ENCODE data around the gene TARBP1.
"Not testable (repeated sequence)": the region's sequence is repeated elsewhere in the genome, so short reads cannot be mapped to it uniquely, and the experiment has no call there.

The TARBP1 gene

DNA sequence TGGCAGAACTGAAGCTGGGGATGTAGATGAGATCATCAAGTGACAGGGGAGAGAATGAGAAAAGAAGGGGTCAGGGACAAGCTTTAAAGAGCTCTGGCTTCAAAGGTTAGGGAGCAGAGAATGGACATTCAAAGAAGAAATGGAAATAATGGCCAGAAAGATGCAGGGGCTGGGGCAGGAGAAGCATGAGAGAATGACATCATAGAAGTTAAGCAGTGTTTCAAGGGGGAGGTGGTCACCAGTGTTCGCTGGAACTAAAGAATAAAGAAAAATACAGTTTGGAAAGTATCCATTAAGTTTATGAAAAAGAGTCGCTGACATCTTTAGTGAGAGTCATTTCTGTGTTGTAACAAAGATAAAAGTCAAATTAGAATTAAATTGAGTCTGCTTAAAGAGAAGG, 44.3 kb downstream of the TARBP1 start:
- DNase-seq (ENCODE audit: low read depth), result no peak

DNA sequence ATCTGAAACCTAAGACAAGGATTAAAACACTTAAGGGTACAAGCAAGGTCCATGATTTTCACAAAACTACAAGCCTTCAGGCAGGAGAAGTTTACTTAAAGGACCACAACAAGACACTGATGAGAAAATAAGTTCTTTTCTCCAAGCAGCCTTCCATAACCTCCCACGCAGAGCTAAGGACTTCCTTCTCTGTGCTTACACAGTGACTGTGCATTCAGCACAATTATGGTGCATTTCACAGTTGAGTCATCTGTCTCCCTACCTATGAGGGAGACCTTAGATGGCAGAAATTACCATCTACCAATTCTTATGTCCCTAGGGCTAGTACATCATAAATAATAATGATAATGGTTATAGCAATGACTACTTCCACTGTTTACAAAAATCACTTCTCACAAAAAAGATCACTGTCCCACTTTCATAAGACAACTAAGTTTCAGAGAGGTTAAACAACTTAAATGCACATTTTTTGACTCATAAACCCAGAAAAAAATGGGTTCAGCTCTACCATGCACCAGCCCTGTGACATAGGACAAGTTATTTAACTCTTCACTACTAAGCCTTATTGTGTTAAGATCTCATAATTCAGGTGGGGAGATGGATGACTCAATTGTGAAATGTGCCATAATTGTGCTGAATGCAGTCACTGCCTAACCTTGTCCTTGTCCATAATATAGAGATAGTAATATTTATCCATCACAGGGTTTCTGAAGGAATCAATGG, 45.3 kb downstream of the TARBP1 start:
- DNase-seq (ENCODE audit: low read depth), result no peak

DNA sequence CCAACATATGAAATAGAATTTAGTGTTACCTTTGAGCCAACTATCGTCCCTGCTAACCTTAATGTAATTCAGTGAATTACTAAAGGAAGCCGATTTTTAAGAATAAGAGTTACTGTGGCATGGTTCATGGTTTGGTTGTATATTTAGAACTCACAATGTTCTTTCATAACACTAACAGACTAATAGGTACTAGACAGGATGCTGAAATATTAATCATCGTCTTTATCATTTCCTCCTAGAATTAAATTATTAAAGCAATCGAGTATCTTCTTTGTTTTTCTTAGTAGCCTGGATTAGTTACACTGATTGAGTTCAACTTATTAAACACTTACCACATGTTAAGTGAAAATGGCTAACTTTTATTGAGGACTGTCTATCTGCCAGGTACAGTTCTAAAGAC, 47.7 kb downstream of the TARBP1 start:
- no peak for DNase-seq (ENCODE audit: low read depth)

DNA sequence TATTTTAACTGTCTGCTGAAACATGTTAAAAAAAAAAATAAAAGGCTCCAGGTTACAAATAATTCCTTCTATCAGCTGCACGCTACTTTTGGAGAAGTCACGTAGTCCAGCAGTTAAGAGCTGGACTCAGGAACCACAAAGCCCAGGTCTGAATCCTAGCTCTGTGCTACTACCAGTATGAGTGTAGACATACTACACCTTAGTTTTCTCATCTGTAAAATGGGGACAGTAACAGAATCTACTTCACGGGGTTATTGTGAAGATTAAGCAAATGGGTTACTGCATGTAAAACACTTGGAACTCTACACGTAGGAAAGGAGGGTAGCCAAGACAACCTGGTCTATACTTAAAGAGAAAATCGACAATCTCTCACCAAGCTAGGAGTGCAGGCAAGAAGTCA, 48.3 kb downstream of the TARBP1 start:
- DNase-seq (ENCODE audit: low read depth), result no peak

DNA sequence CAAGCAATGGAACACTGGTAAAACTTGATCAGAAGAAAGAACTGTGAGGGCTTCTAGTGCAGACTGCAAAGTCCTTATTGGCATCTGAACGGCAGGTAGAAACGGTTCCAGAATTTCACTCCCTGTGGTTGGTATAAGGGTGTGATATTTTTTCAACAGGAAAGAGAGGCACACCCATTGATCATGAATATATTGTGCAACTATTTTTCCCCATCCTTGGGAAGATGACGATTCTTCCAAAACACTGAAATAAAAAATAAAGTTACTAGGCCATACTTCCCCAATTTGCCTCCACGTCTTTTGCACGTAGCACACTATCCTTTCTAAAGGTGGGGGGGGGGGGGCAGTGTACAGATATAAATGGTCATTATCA, 49.6 kb downstream of the TARBP1 start:
- DNase-seq (ENCODE audit: low read depth), result no peak

DNA sequence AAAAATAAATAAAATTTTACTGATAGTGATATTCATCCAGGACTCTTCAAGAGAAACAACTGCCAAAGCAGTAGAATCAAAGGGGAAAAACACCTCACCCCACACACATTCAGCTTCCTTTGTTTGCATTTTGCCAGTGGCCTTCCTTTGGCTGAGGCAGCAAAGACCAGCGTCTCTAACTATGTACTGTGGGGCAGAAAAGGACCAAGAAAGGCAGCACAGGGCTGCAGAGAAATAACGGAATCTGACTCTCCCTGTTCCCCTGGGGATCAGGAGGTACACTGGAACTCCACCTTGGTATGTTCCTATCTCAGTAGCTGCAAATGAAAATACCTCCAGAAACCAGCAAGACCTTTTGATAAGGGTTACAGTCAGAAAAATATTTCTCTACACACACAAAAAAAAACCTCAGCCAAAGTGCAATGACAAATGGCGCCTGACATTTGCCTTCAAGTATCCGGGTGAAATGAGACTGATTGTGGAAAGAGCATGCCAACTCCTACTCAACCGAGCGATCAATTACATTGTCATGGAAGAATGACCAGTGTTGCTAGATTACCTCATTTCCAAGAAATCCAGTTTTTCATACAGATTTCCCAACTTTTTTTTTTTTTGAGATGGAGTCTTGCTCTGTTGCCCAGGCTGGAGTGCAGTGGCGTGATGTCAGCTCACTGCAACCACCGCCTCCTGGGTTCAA, 50.9 kb downstream of the TARBP1 start:
- no peak for DNase-seq (ENCODE audit: low read depth)

DNA sequence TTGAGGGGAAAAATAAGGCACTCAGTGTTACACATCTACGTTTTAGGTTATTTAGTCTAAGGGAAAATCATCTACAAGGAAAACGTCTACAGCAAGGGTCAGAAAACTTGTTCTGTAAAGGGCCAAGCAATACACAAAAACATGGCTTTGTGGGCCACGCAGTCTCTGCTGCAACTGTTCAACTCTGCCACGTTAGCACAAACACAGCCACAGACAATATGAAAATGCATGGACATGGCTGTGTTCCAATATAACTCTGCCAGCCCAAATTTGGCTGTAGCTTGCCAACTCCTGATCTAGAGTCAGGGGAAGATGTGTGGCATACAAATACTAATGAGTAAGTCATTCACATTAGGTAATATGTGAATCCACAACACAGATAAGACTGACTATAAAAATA, 65.0 kb downstream of the TARBP1 start:
- DNase-seq (ENCODE audit: low read depth), result no peak

DNA sequence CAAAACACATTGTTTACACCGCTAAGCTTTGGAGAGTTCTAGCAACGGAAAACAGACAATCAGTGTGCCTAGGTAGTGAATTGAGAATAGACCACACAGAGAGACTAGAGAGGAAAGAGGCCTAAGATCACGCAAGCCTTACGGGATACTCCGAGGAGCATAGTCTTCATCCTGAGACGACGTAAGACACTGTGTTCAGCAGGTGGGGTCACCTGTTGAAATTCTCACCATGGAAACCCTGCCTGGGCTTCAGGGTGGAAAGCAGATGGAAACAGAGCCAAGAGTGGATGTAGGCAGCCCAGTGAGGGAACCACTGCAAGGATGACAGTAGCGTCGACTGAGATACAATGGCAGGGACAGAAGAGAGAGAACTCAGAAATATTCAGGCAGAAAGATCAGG, 65.5 kb downstream of the TARBP1 start:
- no peak for DNase-seq (ENCODE audit: low read depth)

DNA sequence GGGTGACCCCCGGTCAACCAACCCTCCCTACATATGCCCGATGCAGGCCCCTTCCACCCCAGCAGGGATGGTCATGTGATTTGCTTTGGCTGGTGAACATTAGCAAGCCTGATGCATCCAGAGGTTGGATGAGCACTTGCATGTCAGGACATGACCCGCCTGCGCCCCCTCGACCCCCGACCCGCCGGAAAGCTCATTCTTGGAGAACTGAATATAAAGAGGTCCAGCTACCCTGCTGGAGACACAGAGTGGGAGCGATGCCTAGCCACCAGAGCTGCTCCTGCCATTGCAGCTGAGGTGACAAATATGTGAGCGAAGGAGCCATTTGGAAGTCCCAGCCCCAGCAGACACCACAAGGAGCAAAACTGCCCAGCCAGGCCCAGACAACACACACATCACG, 66.1 kb downstream of the TARBP1 start:
- no peak for DNase-seq (ENCODE audit: low read depth)

DNA sequence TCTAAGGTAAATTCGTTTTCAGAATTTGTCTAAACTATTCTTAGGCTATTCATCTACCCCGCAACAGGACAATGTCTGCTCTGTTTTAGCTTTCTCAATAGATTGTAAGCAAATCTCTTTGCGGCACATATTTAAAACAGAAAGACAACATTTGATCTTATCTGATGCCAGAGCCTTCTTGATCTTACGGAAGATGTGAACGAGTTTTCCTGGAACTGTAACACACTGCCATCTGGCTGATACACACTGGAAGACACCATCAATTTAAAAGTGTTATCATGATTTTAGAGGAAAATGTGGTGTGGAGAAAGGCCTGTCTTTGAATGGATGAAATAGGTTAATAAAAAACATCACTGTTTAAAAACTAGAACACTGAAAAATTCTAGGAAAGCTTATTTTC, 69.7 kb downstream of the TARBP1 start:
- DNase-seq (ENCODE audit: low read depth), result no peak

DNA sequence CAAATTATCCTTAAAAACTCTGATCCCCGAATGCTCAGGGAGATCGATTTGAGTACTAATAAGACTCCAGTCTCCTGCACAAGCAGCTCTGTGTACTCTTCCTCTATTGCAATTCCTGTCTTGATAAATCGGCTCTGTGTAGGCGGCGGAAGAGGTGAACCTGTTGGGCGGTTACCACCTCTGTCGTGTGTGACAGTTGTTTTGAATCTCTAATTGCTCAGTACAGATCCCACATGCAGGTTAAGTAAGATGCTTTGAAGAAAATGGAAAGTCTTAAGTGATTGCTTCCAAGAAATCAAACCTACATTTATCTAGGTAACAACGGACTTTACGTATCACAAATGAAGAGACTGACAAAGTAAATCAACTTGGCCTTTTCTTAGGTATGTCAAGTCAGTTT, 70.2 kb downstream of the TARBP1 start:
- DNase-seq (ENCODE audit: low read depth), result peak; percentile 30

DNA sequence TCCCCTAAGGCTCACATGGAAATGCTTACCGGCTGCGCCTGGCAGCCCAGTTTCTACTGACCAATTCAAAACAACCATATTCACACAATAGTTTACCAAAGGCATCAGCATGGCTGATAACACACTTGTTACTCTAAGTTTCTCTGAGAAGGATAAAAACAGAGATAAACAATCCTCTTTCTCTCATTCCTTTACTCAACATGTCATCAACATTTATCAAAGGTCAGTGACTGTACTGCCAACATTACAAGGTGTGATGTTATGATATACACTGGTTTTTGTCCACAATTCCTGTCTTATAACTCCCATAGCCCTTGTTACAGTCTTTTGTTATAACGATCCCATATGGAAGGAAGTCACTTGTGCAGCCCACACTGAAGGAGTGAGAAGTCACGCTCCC, 72.1 kb downstream of the TARBP1 start:
- DNase-seq (ENCODE audit: low read depth), result no peak

DNA sequence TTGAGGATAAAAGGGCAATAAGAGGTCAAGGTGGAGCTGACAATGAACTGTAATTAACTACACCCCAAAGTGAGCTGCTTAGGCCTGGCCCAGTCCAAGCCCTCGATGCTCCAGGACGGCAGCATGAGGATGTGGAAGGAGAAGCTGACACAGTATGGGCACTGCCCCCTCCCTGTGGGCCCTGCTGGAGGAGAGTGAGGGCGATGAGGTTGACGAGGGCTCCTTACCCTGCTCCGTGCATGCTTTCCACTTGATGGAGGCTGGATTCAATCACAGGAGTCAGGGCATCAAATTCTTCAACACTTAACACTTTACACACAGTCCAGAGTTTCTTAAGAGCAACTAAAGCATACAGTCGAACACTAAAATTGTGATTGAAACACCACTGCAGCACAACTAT, 73.3 kb downstream of the TARBP1 start:
- DNase-seq (ENCODE audit: low read depth), result no peak

DNA sequence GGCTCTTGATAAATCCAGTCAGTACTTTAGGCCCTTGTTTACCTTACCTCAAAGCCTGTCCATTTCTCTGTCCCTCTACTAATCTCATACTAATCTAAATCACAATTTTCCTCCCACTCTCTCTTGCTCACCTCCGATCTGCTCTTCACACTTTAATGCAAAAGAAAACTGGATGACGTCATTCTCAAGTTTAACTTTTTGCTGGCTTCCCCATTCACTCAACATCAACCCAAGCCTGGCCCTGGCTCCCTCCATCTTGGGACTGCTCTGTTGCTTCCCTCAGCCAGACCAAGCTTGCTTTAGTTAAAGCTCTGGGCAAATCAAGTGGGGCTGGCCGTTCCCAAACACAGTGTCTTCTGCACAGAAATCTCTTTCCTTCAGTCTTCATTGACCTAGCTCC, 76.0 kb downstream of the TARBP1 start:
- DNase-seq (ENCODE audit: low read depth), result no peak

DNA sequence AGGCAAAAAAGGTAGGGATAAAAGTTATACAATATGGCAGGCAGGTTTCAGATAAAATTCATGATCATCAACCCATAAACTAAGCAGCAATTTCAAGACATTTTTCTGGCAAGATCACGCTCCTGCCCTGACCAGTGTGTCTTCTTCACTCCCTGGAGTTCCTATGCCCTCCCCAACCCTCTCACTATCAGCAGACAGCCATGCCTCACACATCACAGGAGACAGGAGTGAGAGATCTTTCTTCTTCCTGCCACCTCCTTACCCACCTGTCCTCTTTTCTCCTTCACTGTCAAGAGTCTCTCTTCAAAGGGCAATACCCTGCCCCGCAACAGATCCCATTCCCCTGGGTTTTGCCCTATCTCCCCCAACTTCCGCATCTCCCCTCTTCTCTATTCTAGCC, 77.3 kb downstream of the TARBP1 start:
- no peak for DNase-seq (ENCODE audit: low read depth)

DNA sequence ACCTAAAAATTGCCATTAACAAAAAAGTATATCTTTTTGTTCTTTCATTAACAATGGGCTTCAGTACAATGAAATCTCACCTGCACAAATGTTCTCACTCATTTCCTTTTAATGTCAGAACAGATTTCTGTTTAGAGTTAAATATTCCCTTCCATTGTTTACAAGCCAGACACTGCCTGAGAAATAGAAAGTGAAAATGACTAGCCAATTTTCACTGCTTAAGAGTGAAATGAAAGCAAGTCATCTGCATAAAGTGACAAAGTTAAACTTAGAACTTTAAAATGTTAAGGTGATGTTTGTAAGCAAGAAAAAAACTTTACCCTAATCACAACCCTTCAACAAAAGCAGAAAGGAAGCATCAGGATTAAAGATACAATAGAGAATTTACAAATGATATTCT, 78.2 kb downstream of the TARBP1 start:
- no peak for DNase-seq (ENCODE audit: low read depth)

DNA sequence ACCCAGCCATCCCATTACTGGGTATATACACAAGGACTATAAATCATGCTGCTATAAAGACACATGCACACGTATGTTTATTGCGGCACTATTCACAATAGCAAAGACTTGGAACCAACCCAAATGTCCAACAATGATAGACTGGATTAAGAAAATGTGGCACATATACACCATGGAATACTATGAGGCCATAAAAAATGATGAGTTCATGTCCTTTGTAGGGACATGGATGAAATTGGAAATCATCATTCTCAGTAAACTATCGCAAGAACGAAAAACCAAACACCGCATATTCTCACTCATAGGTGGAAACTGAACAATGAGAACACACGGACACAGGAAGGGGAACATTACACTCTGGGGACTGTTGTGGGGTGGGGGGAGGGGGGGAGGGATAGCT, 79.5 kb downstream of the TARBP1 start:
- not testable (repeated sequence) for DNase-seq (ENCODE audit: low read depth)

DNA sequence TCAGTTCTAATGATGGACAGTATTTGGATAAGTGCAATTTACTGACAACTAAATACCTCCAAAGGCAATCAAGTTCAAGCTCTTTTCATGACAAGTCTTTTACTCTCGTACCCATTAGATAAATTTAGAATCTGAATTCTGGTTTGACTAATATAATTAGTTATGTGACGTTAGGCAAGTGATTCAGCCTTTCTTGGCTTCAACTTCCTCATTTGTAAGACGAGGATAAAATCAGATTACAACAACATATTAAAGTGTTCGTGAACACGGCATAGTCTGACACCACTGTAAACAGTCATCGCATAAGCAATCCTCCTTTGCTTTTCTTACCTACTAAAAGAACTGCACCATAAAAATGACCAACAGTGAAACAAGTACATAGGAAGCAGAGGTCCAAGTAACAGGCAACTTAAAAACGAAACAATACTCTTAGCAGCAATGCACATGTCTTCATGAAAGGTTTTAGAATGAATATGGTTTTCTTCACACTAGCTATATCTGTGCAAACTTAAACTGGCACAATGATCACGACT, 80.1 kb downstream of the TARBP1 start:
- no peak for DNase-seq (ENCODE audit: low read depth)

DNA sequence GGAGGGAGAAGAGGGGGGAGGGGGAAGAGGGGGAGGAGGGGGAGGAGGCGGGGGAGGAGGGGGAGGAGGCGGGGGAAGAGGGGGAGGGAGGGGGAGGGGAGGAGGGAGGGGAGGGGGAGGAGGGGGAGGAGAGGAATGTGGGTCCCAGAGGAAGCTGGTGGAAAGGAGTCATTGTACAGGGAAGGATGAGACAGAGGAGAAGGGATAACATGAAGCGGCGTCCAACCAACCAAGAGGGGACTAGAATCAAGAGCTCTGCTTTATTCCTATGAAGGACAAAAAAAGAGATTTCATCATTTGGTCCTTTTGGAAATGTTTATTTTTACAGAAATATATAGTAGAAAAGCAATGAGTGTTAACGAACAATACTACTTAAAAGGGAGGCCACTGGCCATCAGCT, 81.2 kb downstream of the TARBP1 start:
- no peak for DNase-seq (ENCODE audit: low read depth)

DNA sequence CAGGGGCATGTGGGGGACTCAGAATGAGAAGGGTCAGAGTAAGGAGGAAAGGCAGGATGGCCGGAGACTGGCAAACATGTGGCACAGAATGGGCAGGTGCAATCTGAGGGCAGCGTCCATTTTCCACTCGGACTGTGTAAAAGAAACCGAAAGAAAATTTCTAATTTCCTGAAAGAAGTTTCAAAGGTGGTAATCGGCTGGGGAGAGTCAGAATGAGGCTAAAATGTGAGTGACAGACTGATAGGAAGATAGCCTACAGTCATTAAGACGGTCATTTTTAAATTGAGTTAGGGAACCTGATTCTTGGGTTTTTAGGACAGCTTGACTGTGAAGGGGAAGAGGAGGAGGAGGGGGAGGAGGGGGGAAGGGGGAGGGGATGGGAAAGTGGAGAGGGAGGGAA, 82.1 kb downstream of the TARBP1 start:
- DNase-seq (ENCODE audit: low read depth), result no peak

DNA sequence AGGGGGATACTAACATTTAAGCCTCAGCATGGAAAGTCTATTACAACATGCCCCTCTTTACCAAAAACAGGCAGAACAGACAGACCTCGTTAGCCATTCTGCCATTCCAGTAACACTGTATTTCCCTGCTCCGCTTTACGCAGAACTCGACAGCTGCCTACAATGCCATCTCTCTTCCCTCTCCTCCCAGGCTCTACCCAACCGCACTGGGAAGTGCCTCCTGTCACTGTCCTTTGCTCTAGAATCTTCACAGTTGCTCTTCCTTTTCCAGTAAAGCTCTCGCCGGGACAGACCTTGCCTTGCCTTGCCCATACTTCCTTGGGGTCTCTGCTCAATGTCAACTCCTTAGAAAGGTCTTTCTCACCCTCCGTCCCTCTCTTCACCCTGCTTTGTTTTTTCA, 82.9 kb downstream of the TARBP1 start:
- DNase-seq (ENCODE audit: low read depth), result no peak

DNA sequence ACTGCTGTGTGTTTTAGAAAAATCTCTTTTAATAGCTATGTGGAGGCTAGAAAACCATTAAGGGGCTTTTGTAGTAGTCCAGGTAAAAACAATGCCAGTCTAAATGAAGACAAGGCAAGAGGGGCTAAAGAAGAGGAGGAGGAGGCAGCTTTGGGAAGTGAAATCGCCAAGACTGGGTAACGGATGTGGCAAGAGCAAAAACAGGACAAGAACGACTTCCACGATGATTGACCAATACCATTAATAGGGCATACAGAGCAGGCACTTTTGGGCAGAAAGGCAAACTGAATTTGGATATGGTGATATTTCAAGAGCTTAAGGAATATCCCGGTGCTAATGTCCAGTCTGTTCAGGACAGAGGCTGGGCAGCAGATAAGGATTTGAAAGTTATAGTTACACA, 83.7 kb downstream of the TARBP1 start:
- no peak for DNase-seq (ENCODE audit: low read depth)

DNA sequence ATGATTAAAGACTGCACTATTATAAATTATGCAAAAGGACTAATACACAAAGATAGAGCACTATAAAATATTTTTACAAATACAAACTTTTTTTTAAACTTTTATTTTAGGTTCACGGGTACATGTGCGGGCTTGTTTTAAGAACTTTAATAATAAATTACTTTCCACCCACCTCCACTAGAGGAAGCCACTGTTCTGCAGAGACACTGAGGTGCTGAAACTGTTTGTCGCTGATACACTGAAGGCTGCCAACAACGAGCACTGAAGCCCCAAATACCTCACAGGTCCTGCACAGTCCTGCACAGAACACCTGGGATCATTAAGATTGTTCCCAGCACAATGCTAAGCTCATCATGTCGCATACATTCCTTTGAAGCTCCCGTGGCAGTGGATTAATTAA, 85.8 kb downstream of the TARBP1 start:
- no peak for DNase-seq (ENCODE audit: low read depth)

DNA sequence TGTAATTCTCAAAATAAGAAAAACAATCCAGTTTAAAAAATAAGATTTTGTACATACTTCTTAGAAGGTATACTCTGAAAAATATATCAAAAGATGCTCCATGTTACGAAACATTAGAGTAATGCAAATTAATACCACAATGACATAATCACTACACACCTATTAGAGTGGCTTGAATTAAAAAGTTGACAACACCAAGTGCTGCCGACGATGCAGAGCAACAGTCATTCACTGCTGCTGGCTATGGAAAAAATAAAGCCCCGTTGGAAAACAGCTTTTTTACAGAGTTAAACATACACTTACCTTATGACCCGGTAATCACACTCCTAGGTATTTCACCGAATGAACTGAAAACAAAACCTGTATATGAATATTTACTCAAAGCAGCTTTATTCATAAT, 90.9 kb downstream of the TARBP1 start:
- DNase-seq (ENCODE audit: low read depth), result no peak

Measured in activated T-cell treated with anti-CD3 and anti-CD28 coated beads for 1 hour (primary cell).